Caco-2 (cell line): ENCODE measurements around the gene ANO4. TPM values are rescaled to one million over a fixed set of nuclear protein-coding genes. Genes with fewer than 3 reads are reported as not detected.

ENCODE experiments used
- BruUV-seq: library from RNA; stranded (reverse); fragments of 400-500 nt; replicated peaks from 2 replicates; lab custom pipeline; 2021; lab: Mats Ljungman, UMichigan
- CTCF ChIA-PET: fragments of 300-600 bp; sonication (Branson Sonifier 250); formaldehyde crosslinking; loops from one replicate; lab custom pipeline; 2022; ENCODE audit warnings: antibody characterized with exemption; lab: Charles Lee
- POLR2A ChIA-PET: fragments of 300-600 bp; sonication (Branson Sonifier 250); formaldehyde crosslinking; loops from one replicate; lab custom pipeline; 2022; ENCODE audit warnings: antibody characterized with exemption; lab: Charles Lee
- DNase-seq, 2 experiments: peaks; one replicate each; pipeline versions ENCODE4 v3.0.0 to v3.0.0-alpha.2; 2020 to 2022
- H3K27me3 ChIP-seq: replicated peaks from 2 replicates; pipeline ENCODE4 v1.6.0; 2011; ENCODE audit warnings: low read length; ENCODE audit not compliant: control insufficient read depth, insufficient read depth
- H3K36me3 ChIP-seq: 2 replicates; pipeline ENCODE4 v1.5.1; 2011; ENCODE audit warnings: low read length; ENCODE audit not compliant: control insufficient read depth, insufficient read depth
- H3K4me1 ChIP-seq: fragments of 250-450 bp; sonication (Bioruptor Pico); 2 replicates; pipeline ENCODE4 v1.5.1; 2020; ENCODE audit warnings: mild to moderate bottlenecking
- H3K4me3 ChIP-seq: 2 replicates; pipeline ENCODE4 v1.5.1; 2011; ENCODE audit warnings: low read depth, mild to moderate bottlenecking, control low read depth, low read length
- H3K9me3 ChIP-seq: fragments of 250-450 bp; sonication (Bioruptor Pico); 2 replicates; pipeline ENCODE4 v1.5.1; 2020; ENCODE audit warnings: mild to moderate bottlenecking, moderate library complexity
- H3K27ac Mint-ChIP-seq: one replicate; pipeline ENCODE4 v1.8.0; 2022; ENCODE audit warnings: mixed read lengths; ENCODE audit not compliant: unreplicated experiment
- H3K27me3 Mint-ChIP-seq: one replicate; pipeline ENCODE4 v1.8.0; 2022; ENCODE audit warnings: mixed read lengths; ENCODE audit not compliant: insufficient read depth, unreplicated experiment
- H3K36me3 Mint-ChIP-seq: one replicate; pipeline ENCODE4 v1.8.0; 2022; ENCODE audit warnings: mild to moderate bottlenecking, mixed read lengths; ENCODE audit not compliant: insufficient read depth, unreplicated experiment
- H3K4me1 Mint-ChIP-seq: one replicate; pipeline ENCODE4 v1.8.0; 2022; ENCODE audit warnings: low read depth, mixed read lengths; ENCODE audit not compliant: unreplicated experiment
- H3K4me3 Mint-ChIP-seq: one replicate; pipeline ENCODE4 v1.8.0; 2022; ENCODE audit warnings: mild to moderate bottlenecking, moderate library complexity, mixed read lengths; ENCODE audit not compliant: unreplicated experiment
- H3K9me3 Mint-ChIP-seq: one replicate; pipeline ENCODE4 v1.8.0; 2022; ENCODE audit warnings: mixed read lengths; ENCODE audit not compliant: unreplicated experiment
- CTCF ChIP-seq, 2 experiments: fragments of 200-600 bp in 1 of 2; IDR thresholded peaks; 1 replicate in 1 of 2; 2 replicates in 1 of 2; pipeline versions ENCODE4 v1.5.1 to v1.8.0; 2011 to 2022; ENCODE audit warnings: antibody characterized with exemption in 1 of 2, control low read depth in 1 of 2, inconsistent platforms in 1 of 2, low read depth in 1 of 2, low read length in 1 of 2, mild to moderate bottlenecking in 1 of 2, moderate library complexity in 1 of 2; ENCODE audit not compliant: insufficient read depth in 1 of 2, severe bottlenecking in 1 of 2, unreplicated experiment in 1 of 2
- intact Hi-C: fragments of 100-400 bp; cut with micrococcal nuclease; formaldehyde crosslinking; loops from one replicate; pipeline ENCODE4 v1.10.0; 2022; ENCODE audit not compliant: unreplicated experiment
- total RNA-seq: library from RNA; stranded (reverse); gene quantifications from 2 replicates; pipeline ENCODE4 v1.2.3, GENCODE V29; 2022

Gene ANO4
- total RNA-seq, 1 experiment from 2014 or later = 0.09 TPM

- Histone ChIP-seq H3K27me3 (no peaks in the 10 kb centered on the region), H3K36me3 (no peaks in the 10 kb centered on the region), H3K4me1 (no peaks in the 10 kb centered on the region), H3K4me3 (no peak overlapping the region), H3K9me3 (no peaks in the 10 kb centered on the region)
- no peak for DNase-seq
- H3K9me3 Mint-ChIP-seq = no peaks in the 10 kb centered on the region
- ChIA-PET CTCF (no interaction called here), POLR2A (no interaction called here)
- intact Hi-C loops = no loop called here
- no peak overlapping the region for H3K27ac Mint-ChIP-seq
- no TSS peak for BruUV-seq
- H3K4me3 Mint-ChIP-seq = no peak overlapping the region
- H3K36me3 Mint-ChIP-seq = no peaks in the 10 kb centered on the region
- H3K27me3 Mint-ChIP-seq = peaks cover 29% of the 10 kb centered on the region
- no peak for TF ChIP-seq CTCF (IDR thresholded peaks at IDR 0.05; ENCODE audit: insufficient read depth in 1 of 2, low read depth in 1 of 2, low read length in 1 of 2, severe bottlenecking in 1 of 2, unreplicated experiment in 1 of 2)
- no peaks in the 10 kb centered on the region for H3K4me1 Mint-ChIP-seq
Measured at GRCh38 chr12:100857971-100858370, 63.4 kb downstream of the ANO4 start.

- POLR2A ChIA-PET = no interaction called here
Measured at GRCh38 chr12:100858656-100859055, 64.1 kb downstream of the ANO4 start.

GRCh38 chr12:100859063-100859627, 64.6 kb downstream of the ANO4 start:
- no peak overlapping the region for H3K27ac Mint-ChIP-seq
- ChIA-PET CTCF (no interaction called here), POLR2A (no interaction called here)
- Histone ChIP-seq H3K27me3 (no peaks in the 10 kb centered on the region), H3K9me3 (no peaks in the 10 kb centered on the region), H3K36me3 (no peaks in the 10 kb centered on the region), H3K4me3 (no peak overlapping the region), H3K4me1 (no peaks in the 10 kb centered on the region)
- no peak overlapping the region for H3K4me3 Mint-ChIP-seq
- H3K9me3 Mint-ChIP-seq = no peaks in the 10 kb centered on the region
- no peaks in the 10 kb centered on the region for H3K36me3 Mint-ChIP-seq
- TF ChIP-seq CTCF (IDR thresholded peaks at IDR 0.05; ENCODE audit: insufficient read depth in 1 of 2, low read depth in 1 of 2, low read length in 1 of 2, severe bottlenecking in 1 of 2, unreplicated experiment in 1 of 2) = no peak
- no peak for DNase-seq
- intact Hi-C loops = no loop called here
- H3K27me3 Mint-ChIP-seq = peaks cover 28% of the 10 kb centered on the region
- no peaks in the 10 kb centered on the region for H3K4me1 Mint-ChIP-seq
- no TSS peak for BruUV-seq

More at GRCh38 chr12:100858656-100859055, 64.1 kb downstream of the ANO4 start:
- H3K36me3 ChIP-seq = no peaks in the 10 kb centered on the region
- no peaks in the 10 kb centered on the region for H3K36me3 Mint-ChIP-seq
- H3K4me3 ChIP-seq = no peak overlapping the region
- CTCF ChIA-PET = no interaction called here
- no peaks in the 10 kb centered on the region for H3K9me3 ChIP-seq
- no peak for DNase-seq
- H3K27me3 ChIP-seq = no peaks in the 10 kb centered on the region
- intact Hi-C loops = no loop called here
- H3K27ac Mint-ChIP-seq = no peak overlapping the region
- H3K4me1 ChIP-seq = no peaks in the 10 kb centered on the region
- no peak overlapping the region for H3K4me3 Mint-ChIP-seq
- no peaks in the 10 kb centered on the region for H3K9me3 Mint-ChIP-seq
- peaks cover 29% of the 10 kb centered on the region for H3K27me3 Mint-ChIP-seq
- no peak for TF ChIP-seq CTCF (IDR thresholded peaks at IDR 0.05; ENCODE audit: insufficient read depth in 1 of 2, low read depth in 1 of 2, low read length in 1 of 2, severe bottlenecking in 1 of 2, unreplicated experiment in 1 of 2)
- H3K4me1 Mint-ChIP-seq = no peaks in the 10 kb centered on the region
- no TSS peak for BruUV-seq
